GM23248 (cell line): ENCODE data around the gene SF3B3. TPM values are rescaled to one million over a fixed set of nuclear protein-coding genes. Genes with fewer than 3 reads are reported as not detected.
"Not testable (repeated sequence)": the region's sequence is repeated elsewhere in the genome, so short reads cannot be mapped to it uniquely, and the experiment has no call there.

ENCODE experiments used
- DNase-seq: peaks from one replicate; pipeline ENCODE4 v3.0.0-alpha.2; 2015
- H2AFZ ChIP-seq: fragments of 200-600 bp; sonication (generic); 2 replicates; pipeline ENCODE4 v1.6.1; 2016; ENCODE audit warnings: antibody characterized with exemption
- H3F3A ChIP-seq: fragments of 200-600 bp; sonication (generic); 2 replicates; pipeline ENCODE4 v1.6.1; 2016; ENCODE audit warnings: mild to moderate bottlenecking, antibody characterized with exemption, mixed run types; ENCODE audit not compliant: insufficient read depth
- H3K27ac ChIP-seq: fragments of 200-600 bp; sonication (generic); 2 replicates; pipeline ENCODE4 v1.5.1; 2016; ENCODE audit warnings: mild to moderate bottlenecking
- H3K27me3 ChIP-seq: fragments of 200-600 bp; sonication (generic); replicated peaks from 2 replicates; pipeline ENCODE4 v1.6.1; 2016; ENCODE audit warnings: mild to moderate bottlenecking; ENCODE audit not compliant: insufficient read depth
- H3K36me3 ChIP-seq: fragments of 200-600 bp; sonication (generic); 2 replicates; pipeline ENCODE4 v1.6.1; 2016; ENCODE audit warnings: low read depth, mild to moderate bottlenecking
- H3K4me1 ChIP-seq: fragments of 200-600 bp; sonication (generic); 2 replicates; pipeline ENCODE4 v1.6.1; 2016; ENCODE audit warnings: mild to moderate bottlenecking; ENCODE audit not compliant: insufficient read depth
- H3K4me2 ChIP-seq: fragments of 200-600 bp; sonication (generic); one replicate; pipeline ENCODE4 v1.6.1; 2016; ENCODE audit warnings: mild to moderate bottlenecking; ENCODE audit not compliant: unreplicated experiment
- H3K4me3 ChIP-seq: fragments of 200-600 bp; sonication (generic); 2 replicates; pipeline ENCODE4 v1.5.1; 2016; ENCODE audit warnings: mild to moderate bottlenecking
- H3K79me2 ChIP-seq: fragments of 200-600 bp; sonication (generic); 2 replicates; pipeline ENCODE4 v1.6.1; 2016; ENCODE audit warnings: mild to moderate bottlenecking; ENCODE audit not compliant: insufficient read depth
- H3K9ac ChIP-seq: fragments of 200-600 bp; sonication (generic); 2 replicates; pipeline ENCODE4 v1.6.1; 2016; ENCODE audit warnings: mild to moderate bottlenecking
- H3K9me2 ChIP-seq: fragments of 200-600 bp; sonication (generic); 2 replicates; pipeline ENCODE4 v1.6.1; 2016; ENCODE audit warnings: mixed run types, mild to moderate bottlenecking, moderate library complexity; ENCODE audit not compliant: insufficient read depth
- H3K9me3 ChIP-seq: fragments of 200-600 bp; sonication (generic); one replicate; pipeline ENCODE4 v1.6.1; 2017; ENCODE audit warnings: low read depth
- H4K20me1 ChIP-seq: fragments of 200-600 bp; sonication (generic); 2 replicates; pipeline ENCODE4 v1.6.0; 2016; ENCODE audit not compliant: insufficient read depth
- EZH2 ChIP-seq: fragments of 200-600 bp; sonication (generic); IDR thresholded peaks from 2 replicates; pipeline ENCODE4 v1.6.1; 2018; ENCODE audit warnings: antibody characterized with exemption, mild to moderate bottlenecking; ENCODE audit not compliant: insufficient read depth, poor library complexity, severe bottlenecking
- EZH2phosphoT487 ChIP-seq: fragments of 200-600 bp; sonication (generic); IDR thresholded peaks from 2 replicates; pipeline ENCODE4 v1.6.1; 2018; ENCODE audit warnings: antibody characterized with exemption, moderate library complexity, mild to moderate bottlenecking, low read depth; ENCODE audit not compliant: insufficient read depth
- WGBS, 2 experiments: methylation state at CpG; one replicate each; pipeline ENCODE4 v1.1.6; 2015 to 2017; ENCODE audit warnings: low lambda C conversion rate in 2 of 2, low coverage in 1 of 2; ENCODE audit errors: missing lambda C conversion rate in 2 of 2; 5-methylcytosine and 5-hydroxymethylcytosine counted together
- in situ Hi-C: fragments of 300-500 bp; cut with MboI; formaldehyde crosslinking; loops from 2 replicates; pipeline ENCODE4 v1.15.0; 2020
- polyA plus RNA-seq: library from polyadenylated mRNA; unstranded; fragments of >200 nt; fragmentation: Nextera tagmentation; extraction: Ambion mirVana; gene quantifications from 2 replicates; pipeline ENCODE4 v1.2.1, GENCODE V29; 2016
- total RNA-seq: library from RNA; depleted of rRNA; stranded (reverse); fragments of >200 nt; shearing (Covaris generic); gene quantifications from 2 replicates; pipeline ENCODE4 v1.2.3, GENCODE V29; 2014

The SF3B3 gene
- total and polyA plus RNA-seq, 2 experiments from 2014 or later, result 166 to 185 TPM

DNA sequence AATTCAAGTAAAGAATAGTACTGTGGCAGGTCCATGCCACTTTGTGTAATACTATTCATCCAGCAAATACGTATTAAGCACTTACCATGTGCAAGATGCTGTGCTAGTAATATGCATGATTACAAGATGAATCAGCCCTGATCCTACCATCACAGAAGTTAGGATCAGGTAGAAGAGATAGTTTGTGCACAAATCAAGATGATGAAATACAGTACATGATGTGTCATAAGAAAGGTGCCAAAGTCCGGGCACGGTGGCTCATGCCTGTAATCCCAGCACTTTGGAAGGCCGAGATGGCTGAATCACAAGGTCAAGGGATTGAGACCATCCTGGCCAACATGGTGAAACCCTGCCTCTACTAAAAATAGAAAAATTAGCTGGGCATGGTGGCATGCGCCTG lies 11.2 kb upstream of the SF3B3 start:
- H3K4me3 ChIP-seq, result no peak overlapping the region
- whole genome bisulfite sequencing, 2 experiments, result 6 to 11% methylated on average over 5 of the region's 5 CpGs
- no peaks in the 10 kb centered on the region for H3K27me3 ChIP-seq
- in situ Hi-C loops, result no loop called here
- H3K9me3 ChIP-seq, result no peaks in the 10 kb centered on the region
- H3K4me2 ChIP-seq, result no peak overlapping the region
- no peak overlapping the region for H3K9ac ChIP-seq
- H3K36me3 ChIP-seq, result peaks cover 54% of the 10 kb centered on the region
- no peaks in the 10 kb centered on the region for H3K79me2 ChIP-seq
- DNase-seq, result peak; percentile 78
- peaks cover 31% of the 10 kb centered on the region for H3F3A ChIP-seq
- TF ChIP-seq EZH2phosphoT487, result no peak
- TF ChIP-seq EZH2, result no peak
- peaks cover 14% of the 10 kb centered on the region for H3K4me1 ChIP-seq
- no peak overlapping the region for H2AFZ ChIP-seq
- H4K20me1 ChIP-seq, result no peaks in the 10 kb centered on the region
- H3K9me2 ChIP-seq, result no peaks in the 10 kb centered on the region
- H3K27ac ChIP-seq, result peak overlapping the region; percentile 70

GRCh38 chr16:70520612-70521297 lies 2.9 kb upstream of the SF3B3 start:
- Histone ChIP-seq H3K4me3 (no peak overlapping the region), H3K36me3 (peaks cover 15% of the 10 kb centered on the region), H3K4me2 (no peak overlapping the region), H3K9me3 (no peaks in the 10 kb centered on the region), H3K79me2 (peaks cover 55% of the 10 kb centered on the region), H2AFZ (no peak overlapping the region), H3K27ac (peak overlapping the region; percentile 19; the same call in 1 of the 2 replicates), H3F3A (0 out of 2 replicates have a peak, but pooled peaks cover 5% of the 10 kb centered on the region), H3K9ac (no peak overlapping the region), H4K20me1 (no peaks in the 10 kb centered on the region), H3K27me3 (no peaks in the 10 kb centered on the region), H3K4me1 (peaks cover 16% of the 10 kb centered on the region), H3K9me2 (no peaks in the 10 kb centered on the region)
- 70 to 71% methylated on average over 8 of the region's 8 CpGs for WGBS, 2 experiments
- in situ Hi-C loops, result no loop called here
- TF ChIP-seq EZH2phosphoT487, result no peak
- TF ChIP-seq EZH2, result no peak
- DNase-seq, result peak; percentile 80

GRCh38 chr16:70522216-70523075 lies 1.2 kb upstream of the SF3B3 start:
- 55 to 56% methylated on average over 18 of the region's 18 CpGs for WGBS, 2 experiments
- Histone ChIP-seq H3K9me2 (no peaks in the 10 kb centered on the region), H3K79me2 (peaks cover 71% of the 10 kb centered on the region), H3F3A (peaks cover 18% of the 10 kb centered on the region; the same call in 1 of the 2 replicates), H2AFZ (peak overlapping the region; percentile 89), H3K27me3 (no peaks in the 10 kb centered on the region), H3K9me3 (no peaks in the 10 kb centered on the region), H3K36me3 (peaks cover 19% of the 10 kb centered on the region), H3K4me3 (peak overlapping the region; percentile 96), H4K20me1 (no peaks in the 10 kb centered on the region), H3K4me1 (peaks cover 27% of the 10 kb centered on the region), H3K9ac (peak overlapping the region; percentile 99), H3K4me2 (peak overlapping the region; percentile 95), H3K27ac (peak overlapping the region; percentile 92)
- TF ChIP-seq EZH2phosphoT487, result no peak
- TF ChIP-seq EZH2, result no peak
- in situ Hi-C loops, result no loop called here
- no peak for DNase-seq

GRCh38 chr16:70523076-70523742 lies 407 bp upstream of the SF3B3 start, which contains the start of gene COG4:
Gene COG4, minus strand, starts transcription at chr16:70523554. Its CDS starts 11 bp downstream, at chr16:70523543.
- 1 to 2% methylated on average over 36 of the region's 36 CpGs for WGBS, 2 experiments
- Histone ChIP-seq H4K20me1 (no peaks in the 10 kb centered on the region), H3K4me1 (peaks cover 31% of the 10 kb centered on the region), H2AFZ (peak within 1 kb of the TSS; percentile 89), H3K4me3 (peak within 1 kb of the TSS; percentile 96), H3K79me2 (peaks cover 79% of the 10 kb centered on the region), H3K36me3 (peaks cover 19% of the 10 kb centered on the region), H3K4me2 (peak within 1 kb of the TSS; percentile 95), H3K9ac (peak within 1 kb of the TSS; percentile 99), H3K27ac (peak within 1 kb of the TSS; percentile 92), H3K9me3 (no peaks in the 10 kb centered on the region), H3K9me2 (no peaks in the 10 kb centered on the region), H3K27me3 (no peaks in the 10 kb centered on the region), H3F3A (peaks cover 24% of the 10 kb centered on the region; the same call in 1 of the 2 replicates)
- DNase-seq, result peak; percentile 93
- in situ Hi-C loops, result no loop called here
- TF ChIP-seq EZH2phosphoT487 (no peak), EZH2 (no peak)

- H3K27me3 ChIP-seq, in situ Hi-C loops, H3K9me3 ChIP-seq, H3K9me2 ChIP-seq, DNase-seq, H4K20me1 ChIP-seq: not testable (repeated sequence)
- H3F3A ChIP-seq, result peaks cover 35% of the 10 kb centered on the region
- peak overlapping the region; percentile 96 for H3K4me3 ChIP-seq
- H3K4me2 ChIP-seq, result peak overlapping the region; percentile 95
- H3K36me3 ChIP-seq, result peaks cover 27% of the 10 kb centered on the region
- peaks cover 37% of the 10 kb centered on the region for H3K4me1 ChIP-seq
- 1 to 3% methylated on average over 16 to 23 of the region's 24 CpGs for WGBS, 2 experiments
- peaks cover 90% of the 10 kb centered on the region for H3K79me2 ChIP-seq
- H3K9ac ChIP-seq, result peak overlapping the region; percentile 99
- H3K27ac ChIP-seq, result peak overlapping the region; percentile 92
- H2AFZ ChIP-seq, result peak overlapping the region; percentile 89
These were observed 796 bp downstream of the SF3B3 start for GRCh38 chr16:70524399-70524825.
